ENCODE data around the gene RAPGEF4.
A peak's percentile ranks its signal among the peaks of the same experiment; 100 is the strongest.

Gene RAPGEF4

DNA sequence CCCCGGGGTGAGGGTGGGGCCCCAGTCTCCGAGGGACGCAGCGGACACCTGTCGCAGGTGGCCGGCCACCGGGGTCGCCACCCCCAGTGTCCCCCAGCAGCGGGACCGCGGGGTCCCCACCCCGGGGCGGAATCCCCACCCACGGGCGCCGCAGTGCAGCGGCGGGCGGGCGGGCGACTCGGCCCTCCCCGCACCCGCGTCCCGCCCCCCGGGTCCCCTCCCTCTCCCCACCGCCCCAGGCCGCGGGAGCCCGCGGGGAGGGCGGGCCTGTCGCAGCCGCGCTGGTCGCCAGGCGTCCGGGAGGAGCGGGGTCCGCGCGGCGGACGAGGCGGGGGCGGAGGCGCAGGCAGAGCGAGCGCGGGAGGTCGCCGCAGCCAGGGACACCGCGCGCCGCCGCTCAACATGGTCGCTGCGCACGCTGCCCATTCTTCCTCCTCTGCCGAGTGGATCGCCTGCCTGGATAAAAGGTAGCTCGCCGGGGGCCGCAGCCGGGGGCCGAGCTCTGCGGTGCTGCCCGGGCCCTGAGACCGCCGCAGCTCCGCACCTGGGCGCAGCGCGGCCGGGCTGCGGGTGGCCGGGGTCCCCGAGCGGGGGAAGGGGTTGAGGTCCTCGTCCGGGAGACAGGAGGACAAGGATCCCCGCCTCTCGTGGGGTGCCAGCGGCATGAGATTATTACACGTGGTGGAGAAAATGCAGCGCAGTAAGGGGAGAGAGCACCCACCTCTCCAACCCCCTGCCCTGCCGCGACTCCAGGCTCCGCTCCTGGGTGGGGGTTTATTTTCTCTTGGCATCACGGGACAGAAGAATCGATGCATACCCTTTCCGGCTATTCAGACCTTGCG, at the start of gene RAPGEF4:
RAPGEF4 (plus strand) TSS at position 264 of the 842 bp plus-strand sequence; CDS start at position 403, 139 bp downstream.
- peak; percentile 75 for DNase-seq

- DNase-seq = peak; percentile 67
Observed at GRCh38 chr2:172693037-172693436, 42.6 kb upstream of the RAPGEF4 start.

- DNase-seq = no peak
Observed at GRCh38 chr2:172693529-172694455, 41.9 kb upstream of the RAPGEF4 start.

GRCh38 chr2:172697296-172697695, 38.3 kb upstream of the RAPGEF4 start:
- no peak for DNase-seq

GRCh38 chr2:172698041-172698863, 37.4 kb upstream of the RAPGEF4 start:
- DNase-seq = peak; percentile 12

- DNase-seq = no peak
Observed at GRCh38 chr2:172701250-172701649, 34.4 kb upstream of the RAPGEF4 start.

DNA sequence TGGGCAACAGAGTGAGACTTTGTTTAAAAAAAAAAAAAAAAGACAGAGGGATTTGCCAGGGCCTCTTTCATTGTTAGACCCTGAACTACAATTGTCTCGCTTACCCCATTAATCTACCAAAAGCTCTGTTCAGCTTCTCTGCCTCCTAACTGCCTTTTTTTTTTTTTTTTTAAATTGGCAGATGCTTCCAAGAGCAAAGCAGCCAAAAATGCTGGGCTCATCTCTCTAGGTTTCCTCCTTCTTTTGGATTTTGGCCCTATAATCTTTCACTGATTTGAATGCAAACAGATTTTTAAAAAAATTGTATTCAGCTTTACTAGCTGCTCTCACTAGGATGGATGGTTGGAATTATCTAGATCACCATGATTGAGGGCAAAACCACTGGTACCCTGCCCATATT, 33.2 kb upstream of the RAPGEF4 start:
- no peak for DNase-seq

GRCh38 chr2:172704072-172704936, 31.3 kb upstream of the RAPGEF4 start:
- DNase-seq = peak; percentile 46

DNA sequence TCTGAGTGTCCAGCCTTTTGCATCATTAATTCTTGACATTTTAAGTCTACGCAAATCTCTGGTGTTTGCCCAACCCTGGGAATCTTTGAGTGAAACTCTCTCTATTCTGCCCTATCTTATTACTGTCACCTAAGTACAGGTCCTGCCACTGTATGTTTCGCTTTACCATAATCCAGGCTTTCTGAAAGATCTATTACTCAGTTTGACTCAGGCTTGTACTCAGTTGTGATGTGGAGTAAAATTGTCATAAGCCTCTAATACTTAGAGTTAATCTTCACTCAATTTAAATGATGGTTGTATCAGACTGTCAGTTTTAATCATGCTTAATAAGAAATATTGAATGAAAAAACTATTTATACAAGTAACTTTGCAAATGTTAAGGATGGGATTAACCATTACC, 30.3 kb upstream of the RAPGEF4 start:
- DNase-seq = no peak

GRCh38 chr2:172708247-172708646, 27.4 kb upstream of the RAPGEF4 start:
- DNase-seq = no peak

GRCh38 chr2:172709566-172710291, 25.9 kb upstream of the RAPGEF4 start:
- no peak for DNase-seq

DNA sequence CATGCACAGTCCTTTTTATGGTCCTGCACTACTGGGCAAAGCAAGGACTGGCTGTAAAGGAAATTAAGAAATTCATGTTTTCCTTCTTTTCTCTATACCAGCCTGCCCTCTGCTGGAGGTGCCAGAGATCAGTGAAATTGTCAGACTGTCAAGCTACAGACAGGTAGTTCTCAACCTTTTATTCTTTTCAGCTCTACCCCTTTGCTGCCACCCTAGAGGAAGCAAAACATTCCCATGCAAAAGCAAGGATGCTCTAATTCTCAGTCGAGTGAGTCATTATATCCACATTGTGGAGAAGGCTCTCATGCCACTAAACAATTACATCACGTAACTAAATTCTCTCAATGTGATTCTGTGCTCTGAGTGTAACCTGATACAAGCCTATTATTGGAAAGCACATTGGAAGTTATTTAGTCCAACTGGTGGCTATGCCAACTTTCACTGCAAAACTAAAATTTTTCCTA, 25.0 kb upstream of the RAPGEF4 start:
- peak; percentile 66 for DNase-seq

DNA sequence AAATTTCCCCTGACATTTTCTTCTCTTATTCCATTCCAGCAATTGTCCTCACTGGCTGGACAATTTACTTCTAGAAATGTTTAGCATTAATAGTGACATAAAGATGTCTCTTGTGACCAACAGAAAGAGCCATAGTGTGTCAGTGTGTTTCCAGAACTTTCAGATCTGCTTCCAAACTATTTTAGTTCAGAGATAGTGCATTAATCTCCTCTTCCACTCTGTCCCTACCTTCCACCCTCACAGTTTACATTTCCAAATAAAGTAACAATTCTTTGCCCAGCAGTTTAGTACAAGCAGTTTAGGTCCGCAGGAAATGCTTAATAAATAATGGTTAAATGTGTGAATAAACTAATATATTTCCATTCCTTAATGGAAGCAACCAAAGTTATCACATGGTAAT, 24.5 kb upstream of the RAPGEF4 start:
- no peak for DNase-seq

GRCh38 chr2:172712251-172712650, 23.4 kb upstream of the RAPGEF4 start:
- DNase-seq = no peak

GRCh38 chr2:172713365-172713875, 22.2 kb upstream of the RAPGEF4 start:
- no peak for DNase-seq

DNA sequence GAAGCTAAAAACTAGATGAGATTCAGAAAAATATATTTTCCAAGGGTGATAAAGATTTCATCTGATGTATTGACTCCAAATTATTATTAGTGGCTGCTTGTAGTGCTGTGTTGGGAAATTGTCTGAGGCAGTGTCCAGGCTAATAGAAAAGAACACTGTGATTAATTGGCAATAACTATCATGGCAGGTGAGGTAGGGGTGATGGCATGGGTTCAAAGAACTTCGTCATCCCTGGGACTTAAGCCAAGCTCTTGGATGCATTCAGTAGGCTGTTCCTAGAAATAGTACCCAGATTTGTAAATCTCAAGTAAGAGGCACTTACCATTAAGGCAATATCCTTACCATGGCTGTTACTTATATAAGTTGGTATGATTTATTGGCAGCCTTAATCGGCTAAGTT, 13.2 kb upstream of the RAPGEF4 start:
- DNase-seq = no peak

- no peak for DNase-seq
Observed at GRCh38 chr2:172723286-172723685, 12.4 kb upstream of the RAPGEF4 start.

DNA sequence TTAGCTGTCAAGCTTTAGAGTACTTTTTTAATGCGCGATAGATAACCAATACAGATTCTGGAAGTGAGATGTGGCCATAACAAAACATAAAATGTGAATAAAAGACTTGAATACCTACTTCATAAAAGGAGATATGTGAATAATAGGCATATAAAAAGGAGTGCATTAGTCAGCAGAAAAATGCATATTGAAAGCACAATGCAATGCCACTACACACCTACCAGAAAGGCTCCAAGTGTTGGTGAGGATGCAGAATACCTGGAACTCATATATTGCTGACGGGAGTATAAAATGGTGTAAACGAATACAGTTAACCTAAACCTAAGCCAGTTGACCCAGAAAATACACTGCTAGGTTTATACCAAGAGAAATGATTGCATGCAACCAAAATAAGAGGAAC, 10.9 kb upstream of the RAPGEF4 start:
- DNase-seq = no peak

- DNase-seq = no peak
Observed at GRCh38 chr2:172725284-172725683, 10.4 kb upstream of the RAPGEF4 start.

- no peak for DNase-seq
Observed at GRCh38 chr2:172725746-172726145, 9.9 kb upstream of the RAPGEF4 start.

Measured in NCI-H69 (cell line).